PC-9 (cell line): Measurements from ENCODE around the gene RNF169. TPM values are rescaled to one million over a fixed set of nuclear protein-coding genes. Genes with fewer than 3 reads are reported as not detected.

Experiments
- BruUV-seq: library from RNA; stranded (reverse); fragments of 400-500 nt; replicated peaks from 2 replicates; lab custom pipeline; 2021; lab: Mats Ljungman, UMichigan
- CTCF ChIA-PET: fragments of 300-600 bp; sonication (Branson Sonifier 250); formaldehyde crosslinking; loops from one replicate; lab custom pipeline; 2022; ENCODE audit warnings: antibody characterized with exemption; lab: Charles Lee
- POLR2A ChIA-PET: fragments of 300-600 bp; sonication (Branson Sonifier 250); formaldehyde crosslinking; loops from one replicate; lab custom pipeline; 2022; ENCODE audit warnings: antibody characterized with exemption; ENCODE audit not compliant: unreplicated experiment; lab: Charles Lee
- DNase-seq, 2 experiments: peaks; one replicate each; pipeline versions ENCODE4 v3.0.0 to v3.0.0-alpha.2; 2015 to 2022; ENCODE audit warnings: mixed read lengths in 1 of 2
- H2AFZ ChIP-seq: fragments of 200-600 bp; sonication (generic); 2 replicates; pipeline ENCODE4 v1.8.1; 2017; ENCODE audit warnings: antibody characterized with exemption
- H3F3A ChIP-seq: fragments of 200-600 bp; sonication (generic); 2 replicates; pipeline ENCODE4 v1.8.1; 2017; ENCODE audit warnings: antibody characterized with exemption, mild to moderate bottlenecking, low read depth; ENCODE audit not compliant: insufficient read depth
- H3K27ac ChIP-seq: fragments of 200-600 bp; sonication (generic); 2 replicates; pipeline ENCODE4 v1.6.1; 2016; ENCODE audit warnings: mixed run types
- H3K27me3 ChIP-seq: fragments of 200-600 bp; sonication (generic); 2 replicates; pipeline ENCODE4 v1.6.1; 2016; ENCODE audit warnings: low read depth, mixed run types; ENCODE audit not compliant: insufficient read depth
- H3K36me3 ChIP-seq: fragments of 200-600 bp; sonication (generic); 2 replicates; pipeline ENCODE4 v1.6.1; 2016; ENCODE audit warnings: low read depth, mixed run types
- H3K4me1 ChIP-seq: fragments of 200-600 bp; sonication (generic); replicated peaks from 2 replicates; pipeline ENCODE4 v1.6.1; 2016; ENCODE audit warnings: mixed run types; ENCODE audit not compliant: insufficient read depth
- H3K4me2 ChIP-seq: fragments of 200-600 bp; sonication (generic); 2 replicates; pipeline ENCODE4 v1.6.1; 2017; ENCODE audit warnings: mixed run types
- H3K4me3 ChIP-seq: fragments of 200-600 bp; sonication (generic); 2 replicates; pipeline ENCODE4 v1.6.1; 2016; ENCODE audit warnings: mixed run types
- H3K79me2 ChIP-seq: fragments of 200-600 bp; sonication (generic); 2 replicates; pipeline ENCODE4 v1.6.1; 2017; ENCODE audit warnings: low read depth, mixed run types
- H3K9me2 ChIP-seq: fragments of 200-600 bp; sonication (generic); 2 replicates; pipeline ENCODE4 v1.8.1; 2017; ENCODE audit warnings: mild to moderate bottlenecking; ENCODE audit not compliant: insufficient read depth
- H3K9me3 ChIP-seq: fragments of 200-600 bp; sonication (generic); 2 replicates; pipeline ENCODE4 v1.8.1; 2016; ENCODE audit warnings: low read depth; ENCODE audit not compliant: insufficient read depth
- H4K20me1 ChIP-seq: fragments of 200-600 bp; sonication (generic); 2 replicates; pipeline ENCODE4 v1.8.1; 2017; ENCODE audit not compliant: insufficient read depth
- EZH2 ChIP-seq: fragments of 200-600 bp; sonication (generic); IDR thresholded peaks from 2 replicates; pipeline ENCODE4 v1.8.0; 2017; ENCODE audit warnings: antibody characterized with exemption, low read depth
- intact Hi-C: fragments of 100-400 bp; cut with micrococcal nuclease; formaldehyde crosslinking; loops from one replicate; pipeline ENCODE4 v1.10.0; 2022; ENCODE audit not compliant: unreplicated experiment
- total RNA-seq: library from RNA; stranded (reverse); gene quantifications from 2 replicates; pipeline ENCODE4 v1.2.3, GENCODE V29; 2021
- TF ChIP-seq, protein P1 (sequence below): fragments of 200-600 bp; sonication (generic); conservative IDR thresholded peaks from 2 replicates; pipeline ENCODE4 v1.6.1; 2017; ENCODE audit warnings: mixed run types, antibody characterized with exemption, mild to moderate bottlenecking, moderate library complexity

Gene RNF169
- total RNA-seq, 1 experiment from 2014 or later: 36.5 TPM

DNA sequence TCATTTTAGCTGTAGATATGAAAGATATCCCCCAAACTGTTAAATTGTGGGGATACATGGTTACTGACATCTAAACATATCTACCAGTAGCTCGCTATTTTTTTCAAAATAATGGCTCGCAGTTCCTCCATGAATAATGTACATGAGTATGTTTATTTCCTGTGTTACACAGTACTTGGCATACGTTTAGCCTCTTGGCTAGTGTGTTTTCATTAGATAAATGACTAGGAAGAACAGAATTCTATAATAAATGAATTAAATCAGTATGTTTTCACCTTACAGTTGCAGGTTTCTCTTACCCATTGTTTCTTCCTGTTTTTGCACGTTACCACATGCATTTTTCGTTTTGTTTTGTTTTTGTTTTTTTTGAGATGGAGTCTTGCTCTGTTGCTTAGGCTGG lies 21.8 kb downstream of the RNF169 start:
- Histone ChIP-seq H3K4me1 (no peaks in the 10 kb centered on the region), H3K9me2 (no peaks in the 10 kb centered on the region), H3K27me3 (no peaks in the 10 kb centered on the region), H2AFZ (no peak overlapping the region), H3K79me2 (peaks cover 85% of the 10 kb centered on the region), H3K4me3 (no peak overlapping the region), H3K36me3 (no peaks in the 10 kb centered on the region), H4K20me1 (peaks cover 4% of the 10 kb centered on the region), H3K4me2 (no peak overlapping the region), H3F3A (0 out of 2 replicates have a peak, but pooled peaks cover 9% of the 10 kb centered on the region), H3K9me3 (no peaks in the 10 kb centered on the region), H3K27ac (no peak overlapping the region)
- CTCF ChIA-PET: no interaction called here
- POLR2A ChIA-PET: no interaction called here
- no TSS peak for BruUV-seq
- TF ChIP-seq, protein P1, sequence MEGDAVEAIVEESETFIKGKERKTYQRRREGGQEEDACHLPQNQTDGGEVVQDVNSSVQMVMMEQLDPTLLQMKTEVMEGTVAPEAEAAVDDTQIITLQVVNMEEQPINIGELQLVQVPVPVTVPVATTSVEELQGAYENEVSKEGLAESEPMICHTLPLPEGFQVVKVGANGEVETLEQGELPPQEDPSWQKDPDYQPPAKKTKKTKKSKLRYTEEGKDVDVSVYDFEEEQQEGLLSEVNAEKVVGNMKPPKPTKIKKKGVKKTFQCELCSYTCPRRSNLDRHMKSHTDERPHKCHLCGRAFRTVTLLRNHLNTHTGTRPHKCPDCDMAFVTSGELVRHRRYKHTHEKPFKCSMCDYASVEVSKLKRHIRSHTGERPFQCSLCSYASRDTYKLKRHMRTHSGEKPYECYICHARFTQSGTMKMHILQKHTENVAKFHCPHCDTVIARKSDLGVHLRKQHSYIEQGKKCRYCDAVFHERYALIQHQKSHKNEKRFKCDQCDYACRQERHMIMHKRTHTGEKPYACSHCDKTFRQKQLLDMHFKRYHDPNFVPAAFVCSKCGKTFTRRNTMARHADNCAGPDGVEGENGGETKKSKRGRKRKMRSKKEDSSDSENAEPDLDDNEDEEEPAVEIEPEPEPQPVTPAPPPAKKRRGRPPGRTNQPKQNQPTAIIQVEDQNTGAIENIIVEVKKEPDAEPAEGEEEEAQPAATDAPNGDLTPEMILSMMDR: no peak
- no peak for TF ChIP-seq EZH2
- intact Hi-C loops: no loop called here
- no peak for DNase-seq

GRCh38 chr11:74771139-74771538 lies 22.5 kb downstream of the RNF169 start:
- Histone ChIP-seq H3K79me2 (peaks cover 86% of the 10 kb centered on the region), H3K4me1 (no peaks in the 10 kb centered on the region), H3K27me3 (no peaks in the 10 kb centered on the region), H2AFZ (no peak overlapping the region), H4K20me1 (peaks cover 4% of the 10 kb centered on the region), H3K36me3 (no peaks in the 10 kb centered on the region), H3K9me2 (no peaks in the 10 kb centered on the region), H3K4me2 (no peak overlapping the region), H3K4me3 (no peak overlapping the region), H3K9me3 (no peaks in the 10 kb centered on the region), H3F3A (0 out of 2 replicates have a peak, but pooled peaks cover 5% of the 10 kb centered on the region), H3K27ac (no peak overlapping the region)
- ChIA-PET CTCF (no interaction called here), POLR2A (no interaction called here)
- no TSS peak for BruUV-seq
- intact Hi-C loops: no loop called here
- TF ChIP-seq EZH2: no peak
- TF ChIP-seq, protein P1: no peak
- no peak for DNase-seq

- Histone ChIP-seq H2AFZ (no peak overlapping the region), H3K9me3 (no peaks in the 10 kb centered on the region), H3K36me3 (no peaks in the 10 kb centered on the region), H3K4me3 (no peak overlapping the region), H3K27ac (no peak overlapping the region), H3K79me2 (peaks cover 91% of the 10 kb centered on the region), H3K27me3 (no peaks in the 10 kb centered on the region), H3K4me1 (no peaks in the 10 kb centered on the region), H3K9me2 (no peaks in the 10 kb centered on the region), H3K4me2 (no peak overlapping the region), H3F3A (0 out of 2 replicates have a peak, but pooled peaks cover 5% of the 10 kb centered on the region), H4K20me1 (peaks cover 12% of the 10 kb centered on the region)
- TF ChIP-seq, protein P1: no peak
- TF ChIP-seq EZH2: no peak
- POLR2A ChIA-PET: no interaction called here
- intact Hi-C loops: no loop called here
- no peak for DNase-seq
- BruUV-seq: no TSS peak
- CTCF ChIA-PET: no interaction called here
These were observed 24.8 kb downstream of the RNF169 start for GRCh38 chr11:74773476-74773875.
